Endothelial cell of umbilical vein (primary cell): ENCODE measurements around the gene GRM7.

ENCODE experiments used
- EZH2 ChIP-seq: IDR thresholded peaks from 2 replicates; pipeline ENCODE4 v1.6.1; 2012; ENCODE audit warnings: borderline replicate concordance, low read depth, mild to moderate bottlenecking, moderate library complexity, low read length, inconsistent platforms; ENCODE audit not compliant: severe bottlenecking
- FOS ChIP-seq: IDR thresholded peaks from 2 replicates; pipeline ENCODE4 v1.6.1; 2011; ENCODE audit warnings: mild to moderate bottlenecking, low read length, moderate library complexity, borderline replicate concordance; ENCODE audit not compliant: insufficient read depth
- GATA2 ChIP-seq: IDR thresholded peaks from 2 replicates; pipeline ENCODE4 v1.7.0; 2011; ENCODE audit warnings: low read depth, mild to moderate bottlenecking, moderate library complexity, mixed read lengths, low read length; ENCODE audit not compliant: insufficient read length, insufficient read depth
- JUN ChIP-seq: IDR thresholded peaks from 2 replicates; pipeline ENCODE4 v1.6.1; 2011; ENCODE audit warnings: borderline replicate concordance, low read depth; ENCODE audit not compliant: insufficient read length, insufficient read depth
- MYC ChIP-seq: IDR thresholded peaks from one replicate; pipeline ENCODE4 v1.6.1; 2011; ENCODE audit warnings: mild to moderate bottlenecking, low read depth, low read length
- POLR2A ChIP-seq: IDR thresholded peaks from 2 replicates; pipeline ENCODE4 v1.6.1; 2012; ENCODE audit warnings: low read depth, mild to moderate bottlenecking, control low read depth, low read length
- POLR2AphosphoS5 ChIP-seq: IDR thresholded peaks from 2 replicates; pipeline ENCODE4 v1.6.1; 2012; ENCODE audit warnings: low read depth, mild to moderate bottlenecking, control low read depth, low read length, moderate library complexity; ENCODE audit not compliant: insufficient read depth
- TF ChIP-seq, protein P1 (sequence below), 2 donors: IDR thresholded peaks; 1 replicate in 1 of 2; 2 replicates in 1 of 2; pipeline ENCODE4 v1.5.1; 2011; ENCODE audit warnings: low read length in 2 of 2, mild to moderate bottlenecking in 2 of 2, moderate library complexity in 2 of 2, control low read depth in 1 of 2, inconsistent platforms in 1 of 2, low read depth in 1 of 2; ENCODE audit not compliant: insufficient read depth in 1 of 2; ENCODE audit errors: extremely low read depth in 1 of 2
- TF ChIP-seq, protein P2 (sequence below): IDR thresholded peaks from 2 replicates; pipeline ENCODE4 v1.6.1; 2011; ENCODE audit not compliant: insufficient read depth, insufficient read length

DNA sequence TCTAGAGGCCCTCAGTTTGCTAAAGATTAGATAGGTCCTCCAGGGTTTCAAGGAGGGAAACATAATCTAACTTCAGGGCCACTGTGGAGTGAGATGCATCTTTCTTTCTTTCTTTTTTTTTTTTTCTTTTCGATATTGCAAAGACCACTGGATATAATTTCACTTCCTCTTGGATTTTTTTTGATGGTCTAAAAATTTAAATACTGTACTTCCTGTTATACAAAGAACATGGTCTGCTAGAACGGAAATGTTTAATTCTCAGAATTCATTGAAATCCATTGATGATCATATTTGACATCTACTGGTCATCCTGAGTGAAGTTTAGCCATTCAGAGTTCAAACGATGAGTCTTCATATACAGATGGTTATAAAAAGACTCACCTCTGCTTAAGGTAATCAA is 832.0 kb downstream of the GRM7 start:
- no peak for TF ChIP-seq POLR2A
- no peak for TF ChIP-seq POLR2AphosphoS5
- TF ChIP-seq, protein P1, sequence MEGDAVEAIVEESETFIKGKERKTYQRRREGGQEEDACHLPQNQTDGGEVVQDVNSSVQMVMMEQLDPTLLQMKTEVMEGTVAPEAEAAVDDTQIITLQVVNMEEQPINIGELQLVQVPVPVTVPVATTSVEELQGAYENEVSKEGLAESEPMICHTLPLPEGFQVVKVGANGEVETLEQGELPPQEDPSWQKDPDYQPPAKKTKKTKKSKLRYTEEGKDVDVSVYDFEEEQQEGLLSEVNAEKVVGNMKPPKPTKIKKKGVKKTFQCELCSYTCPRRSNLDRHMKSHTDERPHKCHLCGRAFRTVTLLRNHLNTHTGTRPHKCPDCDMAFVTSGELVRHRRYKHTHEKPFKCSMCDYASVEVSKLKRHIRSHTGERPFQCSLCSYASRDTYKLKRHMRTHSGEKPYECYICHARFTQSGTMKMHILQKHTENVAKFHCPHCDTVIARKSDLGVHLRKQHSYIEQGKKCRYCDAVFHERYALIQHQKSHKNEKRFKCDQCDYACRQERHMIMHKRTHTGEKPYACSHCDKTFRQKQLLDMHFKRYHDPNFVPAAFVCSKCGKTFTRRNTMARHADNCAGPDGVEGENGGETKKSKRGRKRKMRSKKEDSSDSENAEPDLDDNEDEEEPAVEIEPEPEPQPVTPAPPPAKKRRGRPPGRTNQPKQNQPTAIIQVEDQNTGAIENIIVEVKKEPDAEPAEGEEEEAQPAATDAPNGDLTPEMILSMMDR (IDR thresholded peaks at IDR 0.05; ENCODE audit: extremely low read depth in 1 of 2, insufficient read depth in 1 of 2, low read depth in 1 of 2, low read length in 2 of 2): no peak
- no peak for TF ChIP-seq MYC
- TF ChIP-seq JUN: no peak
- no peak for TF ChIP-seq EZH2
- no peak for TF ChIP-seq FOS
- TF ChIP-seq, protein P2, sequence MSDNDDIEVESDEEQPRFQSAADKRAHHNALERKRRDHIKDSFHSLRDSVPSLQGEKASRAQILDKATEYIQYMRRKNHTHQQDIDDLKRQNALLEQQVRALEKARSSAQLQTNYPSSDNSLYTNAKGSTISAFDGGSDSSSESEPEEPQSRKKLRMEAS: no peak
- no peak for TF ChIP-seq GATA2
